HG03108 (cell line): ENCODE data around the gene KCNH6.

ENCODE experiments used
- ATAC-seq: cut with Tn5 transposase; IDR thresholded peaks from one replicate; pipeline ENCODE4 v1.9.1; 2021; ENCODE audit warnings: moderate library complexity; ENCODE audit not compliant: unreplicated experiment

Gene KCNH6

DNA sequence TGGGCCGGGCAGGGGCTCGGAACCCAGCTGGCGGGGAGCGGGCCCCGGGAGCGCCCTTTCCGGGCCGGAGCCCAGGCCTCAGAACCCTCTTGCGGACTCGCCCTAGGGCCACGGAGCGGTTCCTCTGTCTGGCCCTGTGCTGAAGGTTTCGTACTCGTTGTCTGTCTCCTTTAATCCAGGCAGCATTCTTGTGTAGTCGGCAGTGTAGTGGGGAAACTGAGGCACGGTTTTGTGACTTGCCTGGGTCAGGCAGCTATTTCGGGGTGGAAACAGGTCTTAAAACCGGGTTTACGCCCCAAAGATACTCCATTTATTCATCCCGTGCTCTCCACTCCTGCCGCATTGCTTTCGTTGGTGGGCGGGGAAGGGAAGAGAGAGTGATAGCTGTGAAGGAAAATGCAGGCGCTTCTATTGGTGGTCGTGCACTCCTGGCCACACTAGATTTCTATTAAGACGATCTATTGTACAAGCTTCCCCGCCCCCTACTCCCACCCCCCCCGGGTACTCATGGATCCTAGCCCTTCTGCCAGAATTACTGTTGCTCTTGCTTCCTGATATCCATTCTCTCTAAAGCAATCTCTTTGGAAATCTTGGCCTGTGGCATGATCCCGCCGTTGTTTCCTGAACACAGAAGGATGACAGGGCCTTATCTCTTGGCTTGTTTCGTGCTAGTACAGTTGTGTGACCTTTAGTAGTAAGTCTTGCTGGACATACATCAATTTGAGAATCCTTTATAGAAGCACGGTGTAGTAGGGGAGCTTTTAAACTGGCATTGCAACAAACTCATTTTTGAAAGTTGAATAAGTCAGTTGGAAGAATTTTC lies 27.9 kb downstream of the KCNH6 start:
- no peak for ATAC-seq

DNA sequence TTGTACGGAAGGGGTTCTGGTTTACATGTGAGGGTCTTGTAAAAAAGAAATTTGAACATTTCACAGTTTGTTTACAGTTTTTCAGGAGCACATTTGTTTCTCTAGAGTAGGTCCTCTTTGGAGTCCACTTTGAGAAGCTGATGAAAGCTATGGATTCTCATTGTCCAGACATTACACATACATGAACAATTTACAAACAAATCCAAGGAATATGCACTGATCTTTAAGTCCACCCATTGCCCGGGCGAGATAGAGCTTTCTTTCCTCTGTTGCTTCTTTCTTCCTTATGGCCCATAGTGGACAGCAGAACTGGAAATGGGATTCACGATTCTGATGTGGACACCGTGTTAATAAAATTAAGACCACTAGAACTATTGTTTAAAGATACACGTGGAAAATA lies 29.1 kb downstream of the KCNH6 start:
- ATAC-seq = no peak

- ATAC-seq = no peak
Observed at GRCh38 chr17:63555500-63556156, 32.5 kb downstream of the KCNH6 start.

DNA sequence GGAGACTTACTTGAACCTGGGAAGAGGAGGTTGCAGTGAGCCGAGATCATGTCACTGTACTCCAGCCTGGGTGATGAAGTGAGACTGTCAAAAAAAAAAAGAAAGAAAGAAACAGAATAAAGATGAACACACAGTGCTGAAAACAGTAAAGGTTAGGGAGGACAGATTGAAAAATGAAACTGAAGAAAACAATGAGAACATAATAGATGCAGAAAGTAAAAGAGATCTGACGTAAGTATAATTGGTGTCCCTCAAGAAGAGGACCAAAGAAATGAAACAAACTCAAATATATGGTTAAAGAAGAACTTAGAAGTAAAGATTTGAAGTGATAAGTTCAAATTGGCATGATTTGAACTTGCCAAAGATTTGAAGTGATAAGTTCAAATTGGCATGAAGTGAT lies 34.3 kb downstream of the KCNH6 start:
- ATAC-seq = no peak

DNA sequence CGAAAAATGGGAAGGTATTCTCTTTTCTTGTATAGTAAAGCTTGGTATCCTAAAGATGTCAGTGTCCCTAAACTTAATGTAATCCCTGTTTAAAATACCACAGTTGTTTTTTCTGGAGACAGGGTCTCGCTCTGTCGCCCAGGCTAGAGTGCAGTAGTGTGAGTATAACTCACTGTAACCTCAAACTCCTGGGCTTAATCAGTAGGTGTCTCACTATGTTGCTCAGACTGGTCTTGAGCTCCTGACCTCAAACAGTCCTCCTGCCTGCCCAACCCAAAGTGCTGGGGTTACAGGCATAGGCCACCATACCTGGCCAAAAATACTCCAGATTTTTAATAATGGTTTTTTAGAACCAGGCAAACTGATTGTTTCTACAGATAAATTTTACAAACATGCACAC lies 35.3 kb downstream of the KCNH6 start:
- no peak for ATAC-seq

GRCh38 chr17:63561819-63562218 lies 38.7 kb downstream of the KCNH6 start:
- ATAC-seq = no peak

GRCh38 chr17:63563339-63563738 lies 40.2 kb downstream of the KCNH6 start:
- ATAC-seq = no peak

- ATAC-seq = no peak
Observed at GRCh38 chr17:63564562-63564961, 41.4 kb downstream of the KCNH6 start.

GRCh38 chr17:63567229-63567628 lies 44.1 kb downstream of the KCNH6 start:
- ATAC-seq = no peak

DNA sequence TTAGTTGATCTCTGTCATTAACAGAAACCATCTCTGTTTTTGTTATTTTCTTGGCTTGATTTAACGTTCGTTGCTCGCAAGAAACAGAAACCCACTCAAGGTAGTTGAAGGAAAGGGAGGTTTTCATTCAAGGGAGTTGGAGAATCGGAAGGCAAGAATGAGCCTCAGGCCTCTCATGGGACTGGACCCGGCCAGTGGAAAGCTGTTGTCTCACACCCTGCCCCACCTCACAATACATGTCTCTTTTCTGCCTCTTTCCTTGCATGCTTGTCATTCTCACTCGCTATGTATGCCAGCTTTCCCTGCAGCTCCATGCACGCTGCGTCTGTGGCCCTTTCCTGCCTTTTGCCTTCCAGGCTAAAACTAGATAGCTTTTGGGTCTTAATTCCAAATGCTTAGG lies 45.4 kb downstream of the KCNH6 start:
- ATAC-seq = no peak

DNA sequence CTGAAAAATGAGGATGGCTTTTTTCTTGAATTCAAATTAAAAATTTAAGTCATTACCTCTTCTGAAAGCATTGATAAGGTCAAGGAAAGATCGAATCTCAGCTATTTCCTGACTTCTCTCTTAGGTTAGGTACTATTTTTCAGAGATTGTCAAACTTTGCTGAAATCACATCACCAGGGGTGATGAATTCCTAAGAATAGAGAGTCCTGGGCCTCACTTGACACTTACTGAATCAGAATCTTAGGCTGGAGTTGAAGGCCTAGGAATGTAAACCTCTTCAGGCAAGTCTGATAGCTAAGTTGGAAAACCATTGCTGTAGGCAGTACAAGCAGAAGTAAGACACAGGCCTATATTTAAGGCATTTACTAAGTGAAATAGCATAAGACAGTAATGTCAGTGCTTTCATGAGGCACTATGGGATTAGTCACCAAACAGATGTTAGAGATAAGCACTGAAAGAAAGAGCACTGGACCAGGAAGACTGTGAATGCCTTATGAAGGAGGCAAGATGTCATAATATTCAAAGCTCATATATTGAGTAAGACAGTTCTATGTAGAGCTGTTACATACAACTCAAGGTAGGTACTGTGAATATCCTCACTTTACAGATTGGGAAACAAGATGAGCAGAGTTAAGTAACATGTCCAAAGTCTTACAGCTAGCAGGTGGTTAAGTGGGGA lies 48.6 kb downstream of the KCNH6 start:
- no peak for ATAC-seq

- no peak for ATAC-seq
Observed at GRCh38 chr17:63573634-63574033, 50.5 kb downstream of the KCNH6 start.

DNA sequence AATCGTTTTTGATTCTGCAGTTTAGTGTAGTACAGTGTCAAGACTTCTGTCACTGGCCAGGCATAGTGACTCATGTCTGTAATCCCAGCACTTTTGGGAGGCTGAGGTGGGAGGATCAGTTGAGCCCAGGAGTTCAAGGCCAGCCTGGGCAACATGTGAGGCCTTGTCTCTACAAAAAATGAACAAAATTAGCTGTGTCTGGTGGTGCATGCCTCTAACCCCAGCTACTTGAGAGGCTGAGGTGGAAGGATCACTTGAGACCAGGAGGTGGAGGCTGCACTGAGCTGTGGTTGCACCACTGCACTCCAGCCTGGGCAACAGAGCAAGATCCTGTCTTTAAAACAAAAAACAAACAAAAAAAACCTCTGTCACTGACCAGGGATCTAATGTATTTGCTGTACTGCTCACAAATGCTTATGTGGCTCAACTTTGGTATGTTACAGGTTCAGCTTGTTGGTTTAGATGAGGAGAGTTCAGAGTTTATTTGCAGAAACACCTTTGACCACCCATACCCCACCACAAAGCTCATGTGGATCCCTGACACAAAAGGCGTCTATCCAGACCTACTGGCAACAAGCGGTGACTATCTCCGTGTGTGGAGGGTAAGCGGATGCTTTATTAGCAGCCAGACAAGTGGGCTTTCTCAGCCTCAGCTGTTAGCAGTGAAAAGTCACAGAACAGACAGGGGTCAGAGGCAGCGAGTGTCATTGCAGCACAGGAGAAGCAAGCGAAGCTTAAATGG lies 55.0 kb downstream of the KCNH6 start:
- no peak for ATAC-seq

- ATAC-seq = no peak
Observed at GRCh38 chr17:63578769-63579111, 55.6 kb downstream of the KCNH6 start.

- ATAC-seq = no peak
Observed at GRCh38 chr17:63579633-63580032, 56.5 kb downstream of the KCNH6 start.

GRCh38 chr17:63587770-63588169 lies 64.6 kb downstream of the KCNH6 start:
- ATAC-seq = no peak

DNA sequence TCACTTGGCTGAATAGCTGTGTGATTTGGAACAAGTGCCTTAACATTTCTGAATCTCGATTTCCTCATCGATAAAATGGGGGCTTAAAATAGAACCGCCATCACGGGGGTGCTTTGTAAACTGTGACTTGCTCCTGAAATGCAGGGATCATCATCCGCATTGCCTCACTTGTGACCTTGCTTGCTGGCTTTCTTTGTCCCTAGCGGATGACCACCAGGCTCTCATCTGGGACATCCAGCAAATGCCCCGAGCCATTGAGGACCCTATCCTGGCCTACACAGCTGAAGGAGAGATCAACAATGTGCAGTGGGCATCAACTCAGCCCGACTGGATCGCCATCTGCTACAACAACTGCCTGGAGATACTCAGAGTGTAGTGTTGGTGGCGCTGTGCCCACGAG lies 65.6 kb downstream of the KCNH6 start:
- no peak for ATAC-seq

GRCh38 chr17:63589646-63590045 lies 66.5 kb downstream of the KCNH6 start:
- no peak for ATAC-seq

DNA sequence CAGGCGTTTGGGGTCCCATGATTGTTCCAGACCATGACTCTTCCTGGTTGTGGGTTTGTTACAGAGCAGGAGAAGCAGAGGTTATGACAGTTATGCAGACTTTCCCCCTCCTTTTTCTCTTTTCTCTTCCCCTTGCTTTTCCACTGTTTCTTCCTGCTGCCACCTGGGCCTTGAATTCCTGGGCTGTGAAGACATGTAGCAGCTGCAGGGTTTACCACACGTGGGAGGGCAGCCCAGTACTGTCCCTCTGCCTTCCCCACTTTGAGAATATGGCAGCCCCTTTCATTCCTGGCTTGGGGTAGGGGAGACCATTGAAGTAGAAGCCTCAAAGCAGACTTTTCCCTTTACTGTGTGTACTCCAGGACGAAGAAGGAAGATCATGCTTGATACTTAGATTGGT lies 69.6 kb downstream of the KCNH6 start:
- no peak for ATAC-seq

GRCh38 chr17:63595132-63595531 lies 72.0 kb downstream of the KCNH6 start:
- ATAC-seq = no peak
